H1 (cell line): Measurements from ENCODE around the gene SPTBN4. TPM values are rescaled to one million over a fixed set of nuclear protein-coding genes. Genes with fewer than 3 reads are reported as not detected.
"Not testable (repeated sequence)": the region's sequence is repeated elsewhere in the genome, so short reads cannot be mapped to it uniquely, and the experiment has no call there.

Source experiments
- CTCF ChIA-PET: fragments of 300-600 bp; sonication (Branson Sonifier 250); formaldehyde crosslinking; loops from one replicate; lab custom pipeline; 2021; ENCODE audit not compliant: partially characterized antibody; lab: Charles Lee
- POLR2A ChIA-PET: fragments of 300-600 bp; sonication (Branson Sonifier 250); formaldehyde crosslinking; loops from one replicate; lab custom pipeline; 2021; ENCODE audit warnings: inconsistent platforms; ENCODE audit not compliant: partially characterized antibody; lab: Charles Lee
- DNase-seq, 2 experiments: peaks; one replicate each; pipeline versions ENCODE4 v3.0.0 to v3.0.0-alpha.2; 2010 to 2022; ENCODE audit warnings: low spot score in 2 of 2, low read depth in 1 of 2, mixed read lengths in 1 of 2
- FAIRE-seq: peaks from 2 replicates; lab custom pipeline; 2011; peaks lifted over from hg19 to GRCh38; lab: Jason Lieb, UNC
- H2AFZ ChIP-seq: 2 replicates; pipeline ENCODE4 v1.8.1; 2012; ENCODE audit warnings: low read length, inconsistent platforms
- H2AK5ac ChIP-seq: 2 replicates; pipeline ENCODE4 v1.6.1; 2013; ENCODE audit warnings: low read depth, low read length
- H2BK120ac ChIP-seq: replicated peaks from 2 replicates; pipeline ENCODE3; 2013; ENCODE audit warnings: low read depth, low read length, inconsistent platforms
- H2BK12ac ChIP-seq: 2 replicates; pipeline ENCODE4 v1.6.1; 2013; ENCODE audit warnings: low read depth, low read length
- H2BK15ac ChIP-seq: 2 replicates; pipeline ENCODE4 v1.6.1; 2013; ENCODE audit warnings: low read length
- H2BK20ac ChIP-seq: 2 replicates; pipeline ENCODE4 v1.6.1; 2013; ENCODE audit warnings: low read length
- H2BK5ac ChIP-seq: 2 replicates; pipeline ENCODE4 v1.6.1; 2013; ENCODE audit warnings: low read depth, low read length
- H3K14ac ChIP-seq: 2 replicates; pipeline ENCODE4 v1.6.1; 2013; ENCODE audit warnings: inconsistent platforms; ENCODE audit not compliant: insufficient read length
- H3K18ac ChIP-seq: 2 replicates; pipeline ENCODE4 v1.6.1; 2013; ENCODE audit warnings: low read length; ENCODE audit errors: extremely low read depth
- H3K23ac ChIP-seq: 2 replicates; pipeline ENCODE4 v1.6.1; 2013; ENCODE audit warnings: inconsistent platforms; ENCODE audit not compliant: insufficient read length
- H3K23me2 ChIP-seq: 2 replicates; pipeline ENCODE4 v1.6.1; 2013; ENCODE audit warnings: low read depth, low read length
- H3K27ac ChIP-seq: 2 replicates; pipeline ENCODE4 v1.6.1; 2011; ENCODE audit warnings: low read depth, low read length, inconsistent platforms
- H3K27me3 ChIP-seq, 4 experiments: replicated peaks in 1 of 4; 1 replicate in 1 of 4; 2 replicates in 3 of 4; pipeline versions ENCODE4 v1.6.1 to v1.8.1; 2011 to 2013; ENCODE audit warnings: low read length in 3 of 4, mild to moderate bottlenecking in 3 of 4, inconsistent platforms in 2 of 4, mixed read lengths in 2 of 4, moderate library complexity in 1 of 4; ENCODE audit not compliant: control insufficient read depth in 3 of 4, insufficient read depth in 3 of 4; ENCODE audit errors: extremely low read depth in 1 of 4
- H3K36me3 ChIP-seq, 4 experiments: 2 replicates each; pipeline versions ENCODE4 v1.6.1 to v1.8.1; 2011 to 2013; ENCODE audit warnings: mild to moderate bottlenecking in 4 of 4, low read length in 3 of 4, moderate library complexity in 2 of 4, control low read depth in 1 of 4, inconsistent platforms in 1 of 4; ENCODE audit not compliant: insufficient read depth in 4 of 4, control insufficient read depth in 2 of 4
- H3K4ac ChIP-seq: replicated peaks from 2 replicates; pipeline ENCODE3; 2013; ENCODE audit warnings: low read length, low read depth, mixed read lengths, inconsistent platforms; ENCODE audit not compliant: insufficient read length
- H3K4me1 ChIP-seq, 4 experiments: replicated peaks in 1 of 4; 1 replicate in 1 of 4; 2 replicates in 3 of 4; pipeline versions ENCODE4 v1.6.1 to v1.8.1; 2011 to 2013; ENCODE audit warnings: low read length in 3 of 4, inconsistent platforms in 2 of 4, mixed read lengths in 1 of 4; ENCODE audit not compliant: insufficient read depth in 4 of 4, control insufficient read depth in 3 of 4
- H3K4me2 ChIP-seq, 2 experiments: 2 replicates each; pipeline versions ENCODE4 v1.6.1 to v1.8.1; 2011 to 2013; ENCODE audit warnings: low read depth in 2 of 2, low read length in 2 of 2, control low read depth in 1 of 2, inconsistent platforms in 1 of 2, mild to moderate bottlenecking in 1 of 2; ENCODE audit not compliant: insufficient read depth in 1 of 2
- H3K4me3 ChIP-seq, 4 experiments: fragments of 200-600, 300-600 bp in 1 of 4; sonication (generic), shearing (Covaris generic), sonication (Bioruptor Twin) in 1 of 4; 2 replicates each; pipeline versions ENCODE4 v1.5.1 to v1.8.1; 2011 to 2016; ENCODE audit warnings: low read length in 4 of 4, low read depth in 3 of 4, control low read depth in 2 of 4, inconsistent platforms in 2 of 4, mild to moderate bottlenecking in 2 of 4, mixed read lengths in 1 of 4, moderate library complexity in 1 of 4; ENCODE audit not compliant: insufficient read depth in 2 of 4; ENCODE audit errors: extremely low read depth in 1 of 4
- H3K56ac ChIP-seq: replicated peaks from 2 replicates; pipeline ENCODE3; 2013; ENCODE audit warnings: low read depth, mild to moderate bottlenecking, mixed read lengths, low read length, inconsistent platforms; ENCODE audit not compliant: insufficient read length
- H3K79me1 ChIP-seq: 2 replicates; pipeline ENCODE4 v1.6.1; 2013; ENCODE audit warnings: low read depth, low read length, control low read depth
- H3K79me2 ChIP-seq, 2 experiments: 2 replicates each; pipeline versions ENCODE4 v1.6.1 to v1.8.1; 2012 to 2013; ENCODE audit warnings: low read length in 2 of 2, mild to moderate bottlenecking in 2 of 2, inconsistent platforms in 1 of 2; ENCODE audit not compliant: insufficient read depth in 2 of 2, control insufficient read depth in 1 of 2
- H3K9ac ChIP-seq, 4 experiments: replicated peaks in 1 of 4; 1 replicate in 1 of 4; 2 replicates in 3 of 4; pipeline versions ENCODE4 v1.6.1 to v1.8.1; 2011 to 2013; ENCODE audit warnings: low read depth in 3 of 4, low read length in 3 of 4, control low read depth in 2 of 4, mild to moderate bottlenecking in 2 of 4, moderate library complexity in 2 of 4, inconsistent platforms in 1 of 4; ENCODE audit errors: extremely low read depth in 1 of 4
- H3K9me3 ChIP-seq, 2 experiments: 2 replicates each; pipeline versions ENCODE4 v1.6.1 to v1.8.1; 2012 to 2013; ENCODE audit warnings: mild to moderate bottlenecking in 2 of 2, moderate library complexity in 2 of 2, control low read depth in 1 of 2, inconsistent platforms in 1 of 2, low read depth in 1 of 2, low read length in 1 of 2, mixed read lengths in 1 of 2; ENCODE audit not compliant: insufficient read depth in 2 of 2
- H4K20me1 ChIP-seq, 2 experiments: replicated peaks in 1 of 2; 2 replicates each; pipeline versions ENCODE3 to v1.8.1; 2011 to 2013; ENCODE audit warnings: inconsistent platforms in 2 of 2, low read length in 2 of 2, mild to moderate bottlenecking in 1 of 2; ENCODE audit not compliant: insufficient read depth in 2 of 2, control insufficient read depth in 1 of 2
- H4K5ac ChIP-seq: 2 replicates; pipeline ENCODE4 v1.6.1; 2013; ENCODE audit warnings: low read length, low read depth, mixed read lengths, inconsistent platforms; ENCODE audit not compliant: insufficient read length
- H4K8ac ChIP-seq: 2 replicates; pipeline ENCODE4 v1.8.0; 2013; ENCODE audit warnings: mild to moderate bottlenecking, moderate library complexity, low read length, inconsistent platforms; ENCODE audit not compliant: insufficient read depth; ENCODE audit errors: extremely low read depth
- H4K91ac ChIP-seq: replicated peaks from 2 replicates; pipeline ENCODE3; 2013; ENCODE audit warnings: low read length, mixed read lengths, inconsistent platforms; ENCODE audit not compliant: insufficient read length
- WGBS, 2 experiments: shearing (Covaris generic) in 1 of 2; methylation state at CpG; one replicate each; pipeline versions ENCODE4 v1.1.6 to v1.1.7; 2013 to 2015; ENCODE audit warnings: low lambda C conversion rate in 2 of 2, mixed read lengths in 2 of 2, inconsistent platforms in 1 of 2, low coverage in 1 of 2, missing lambda C conversion rate in 1 of 2; ENCODE audit not compliant: insufficient replicate concordance in 2 of 2, insufficient coverage in 1 of 2, insufficient read length in 1 of 2; ENCODE audit errors: extremely low coverage in 1 of 2, missing lambda C conversion rate in 1 of 2; 5-methylcytosine and 5-hydroxymethylcytosine counted together
- polyA plus RNA-seq, 7 experiments: library from polyadenylated mRNA; depleted of rRNA in 3 of 7; stranded (reverse) in 5 of 7; unstranded in 2 of 7; fragments of >200 nt in 5 of 7; fragments of 200-250 nt in 2 of 7; gene quantifications; 1 replicate in 5 of 7; 2 replicates in 1 of 7; 4 replicates in 1 of 7; pipeline versions ENCODE4 v1.2.1 to v1.2.3, GENCODE V29; 2011 to 2013; ENCODE audit warnings: missing spikeins in 2 of 7, mixed read lengths in 2 of 7
- total RNA-seq: library from RNA; stranded (reverse); fragmentation: NEBNext Ultra II Directional; extraction: Animal tissue kit (Norgen Biotek cat#: 25700); gene quantifications from 2 replicates; pipeline ENCODE4 v1.2.1, GENCODE V29; 2021

Gene SPTBN4
- total and polyA plus RNA-seq, 2 of the 8 experiments (the other 6 are each of a cell fraction or from before 2014, with no cell fraction given) = 1.9 to 3.0 TPM

DNA sequence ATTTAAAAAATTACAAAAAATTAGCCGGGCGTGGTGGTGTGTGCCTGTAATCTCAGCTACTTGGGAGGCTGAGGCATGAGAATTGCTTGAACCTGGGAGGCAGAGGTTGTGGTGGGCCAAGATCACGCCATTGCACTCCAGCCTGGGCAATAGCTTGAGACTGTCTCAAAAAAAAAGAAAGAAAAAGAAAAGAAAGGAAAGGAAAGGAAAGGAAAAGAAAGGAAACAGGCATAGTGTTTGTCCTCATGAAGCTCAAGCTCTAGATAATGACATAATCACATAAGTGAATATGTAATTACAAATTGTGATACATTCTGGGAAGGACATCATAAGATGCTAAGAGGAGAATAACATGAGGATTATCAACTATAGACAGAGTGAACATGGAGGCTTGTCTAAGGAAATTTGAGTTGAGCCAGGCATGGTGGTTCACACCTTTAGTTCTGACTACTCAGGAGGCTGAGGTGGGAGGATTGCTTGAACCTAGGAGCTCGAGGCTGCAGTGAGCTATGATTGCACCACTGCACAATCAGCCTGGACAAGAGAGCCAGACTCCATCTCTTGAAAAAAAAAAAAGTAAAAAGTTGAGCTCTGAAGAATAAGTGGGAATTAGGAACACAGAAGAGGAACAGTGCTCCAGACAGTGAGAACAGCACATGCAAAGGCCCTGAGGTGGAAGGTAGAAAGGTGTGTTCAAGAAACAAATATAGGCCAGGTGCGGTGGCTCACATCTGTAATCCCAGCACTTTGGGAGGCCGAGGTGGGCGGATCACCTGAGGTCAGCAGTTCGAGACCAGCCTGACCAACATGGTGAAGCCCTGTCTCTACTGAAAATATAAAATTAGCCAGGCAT is 34.1 kb downstream of the SPTBN4 start:
- H2BK15ac ChIP-seq, H3K36me3 ChIP-seq, H3K4me2 ChIP-seq, H3K27me3 ChIP-seq, FAIRE-seq, H3K4me3 ChIP-seq, H2AK5ac ChIP-seq, H3K18ac ChIP-seq, H2BK12ac ChIP-seq, H3K4ac ChIP-seq, H3K9me3 ChIP-seq, H3K79me2 ChIP-seq, H3K56ac ChIP-seq, H3K23ac ChIP-seq, H3K14ac ChIP-seq, H4K5ac ChIP-seq, H3K9ac ChIP-seq, H3K27ac ChIP-seq, H3K23me2 ChIP-seq, H2BK5ac ChIP-seq, H3K4me1 ChIP-seq, H4K91ac ChIP-seq, H2AFZ ChIP-seq, H2BK20ac ChIP-seq, H4K8ac ChIP-seq, H4K20me1 ChIP-seq, H3K79me1 ChIP-seq, H2BK120ac ChIP-seq, DNase-seq: not testable (repeated sequence)
- CTCF ChIA-PET = interaction anchor here (1.0 to 3.7 kb wide), 7 partner anchors 12 to 183 kb away, joined by 3 to 18 read pairs (median 4); partner anchors contain the start of gene BLVRB
- 87% methylated on average over 8 of the region's 8 CpGs; no CpG with 5 or more reads in 1 of the 2 experiments for WGBS, 2 experiments
- POLR2A ChIA-PET = interaction anchor here (1.6 kb wide), 1 partner anchor 9 kb away, joined by 3 read pairs; no protein-coding TSS in a partner anchor
